Stimulated activated CD4-positive, alpha-beta T cell treated with anti-CD3 and anti-CD28 coated beads, TNF-alpha, amount 100 ng/mL, for 24 hours (primary cell): ENCODE results near the gene ZNF784.

Experiments used
- DNase-seq, 3 experiments: peaks; one replicate each; pipeline ENCODE4 v3.0.0-alpha.2; 2020; ENCODE audit warnings: low read depth in 3 of 3

The ZNF784 gene

GRCh38 chr19:55603581-55604292, 20.6 kb downstream of the ZNF784 start:
- no peak for DNase-seq

- no peak for DNase-seq
Measured at GRCh38 chr19:55603115-55603514, 21.3 kb downstream of the ZNF784 start.

DNA sequence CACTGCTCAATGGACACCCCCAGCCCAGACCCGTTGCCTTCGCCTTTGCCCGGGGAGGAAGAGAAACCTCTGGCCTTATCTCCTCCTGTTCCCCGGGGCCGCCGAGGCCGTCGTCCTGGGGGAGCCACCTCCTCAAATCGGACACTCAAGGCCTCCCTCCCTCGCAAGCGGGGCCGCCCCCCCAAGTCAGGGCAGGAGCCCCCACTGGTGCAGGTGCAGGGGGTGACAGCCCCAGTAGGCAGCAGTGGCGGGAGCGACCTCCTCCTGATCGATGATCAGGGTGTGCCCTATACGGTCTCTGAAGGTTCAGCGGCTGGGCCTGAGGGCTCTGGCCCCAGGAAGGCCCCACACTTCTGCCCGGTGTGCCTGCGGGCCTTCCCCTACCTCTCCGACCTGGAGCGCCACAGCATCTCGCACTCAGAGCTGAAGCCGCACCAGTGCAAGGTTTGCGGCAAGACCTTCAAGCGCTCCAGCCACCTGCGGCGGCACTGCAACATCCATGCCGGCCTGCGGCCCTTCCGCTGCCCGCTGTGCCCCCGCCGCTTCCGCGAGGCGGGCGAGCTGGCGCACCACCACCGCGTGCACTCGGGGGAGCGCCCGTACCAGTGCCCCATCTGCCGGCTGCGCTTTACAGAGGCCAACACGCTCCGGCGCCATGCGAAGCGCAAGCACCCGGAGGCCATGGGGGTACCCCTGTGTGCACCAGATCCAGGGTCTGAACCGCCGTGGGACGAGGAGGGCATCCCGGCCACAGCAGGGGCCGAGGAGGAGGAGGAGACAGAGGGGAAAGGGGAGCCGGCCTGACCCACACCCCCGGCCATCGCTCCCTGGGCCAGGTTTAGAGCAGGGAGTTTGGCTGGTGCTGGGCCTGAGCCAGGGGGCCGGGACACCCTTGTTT, 22.0 kb downstream of the ZNF784 start:
- DNase-seq, result no peak

DNA sequence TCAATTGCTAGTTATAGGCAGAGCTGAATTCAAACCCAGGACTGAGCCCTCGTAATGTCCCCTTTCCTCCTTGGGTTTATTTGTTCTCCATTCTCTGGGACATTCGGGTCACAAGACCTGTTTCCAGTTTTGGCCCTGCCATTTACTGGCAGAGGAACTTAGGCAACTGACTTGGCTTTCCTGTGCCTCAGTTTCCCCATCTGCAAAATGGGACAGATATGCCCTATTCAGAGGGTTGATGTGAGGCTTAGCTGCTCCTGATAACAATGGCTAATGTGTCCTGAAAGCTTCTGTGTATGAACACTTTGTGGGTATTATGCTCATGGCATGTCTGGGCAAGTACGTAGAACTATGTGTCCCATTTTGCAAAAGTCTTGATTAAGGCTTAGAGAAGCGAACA, 23.3 kb downstream of the ZNF784 start:
- no peak for DNase-seq

DNA sequence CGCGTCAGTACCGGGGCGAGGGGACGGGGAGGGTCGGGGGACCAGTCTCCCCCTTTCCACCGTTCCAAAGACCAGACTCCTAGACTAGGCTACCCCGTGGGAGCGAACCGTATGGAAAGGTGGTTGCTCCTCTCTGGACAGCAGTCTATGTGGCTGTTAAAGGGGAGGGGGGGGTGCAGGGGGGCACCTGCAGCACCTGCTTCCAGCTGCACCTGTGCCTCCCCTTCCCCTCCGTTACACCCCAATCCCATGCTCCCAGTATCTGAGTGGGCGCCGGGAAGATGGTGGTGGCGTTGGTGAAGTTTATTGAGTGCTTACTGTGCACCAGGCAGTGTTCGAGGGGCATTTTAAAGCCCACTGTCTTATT, 23.7 kb downstream of the ZNF784 start:
- DNase-seq, result no peak

DNA sequence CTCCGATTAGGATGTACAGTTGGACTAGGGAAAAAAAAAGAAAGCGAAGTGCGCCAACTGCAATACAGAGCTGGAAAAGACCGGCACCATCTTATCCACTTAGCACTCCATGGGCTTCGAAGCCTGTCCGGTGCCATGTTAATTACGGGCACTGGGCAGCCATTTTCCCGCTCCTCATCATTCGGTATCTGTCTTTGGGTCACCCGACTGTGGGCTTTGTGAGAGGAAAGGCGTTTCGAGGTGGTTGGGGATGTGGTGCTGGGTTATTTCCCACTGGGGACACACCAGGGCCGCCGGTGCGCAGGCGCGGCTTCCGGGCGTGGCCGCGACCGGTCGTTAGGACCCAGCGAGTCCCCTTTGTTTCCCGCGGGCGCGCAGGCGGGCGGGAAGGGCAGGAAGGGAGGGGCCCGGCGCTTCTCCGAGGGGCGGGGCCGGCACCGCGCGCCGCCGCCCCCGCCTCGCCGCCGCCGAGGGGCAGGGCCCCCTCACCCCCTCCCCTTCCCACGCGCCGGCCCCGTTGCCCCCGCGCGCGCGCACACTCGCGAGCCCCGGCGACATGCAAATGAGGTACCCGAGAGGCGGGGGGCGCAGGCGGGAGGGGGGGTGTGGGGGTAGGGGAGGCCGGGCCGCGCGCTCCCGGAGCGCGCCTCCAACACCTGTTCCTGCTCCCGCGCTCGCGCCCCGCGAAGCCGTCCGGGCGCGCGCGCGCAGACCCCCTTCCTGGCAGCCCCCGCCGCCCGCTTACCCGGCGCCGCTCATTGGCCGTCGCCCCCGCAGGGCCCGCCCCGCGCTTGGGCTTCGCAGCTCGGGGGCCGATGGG, 24.3 kb downstream of the ZNF784 start, which contains the start of gene ZNF524:
ZNF524 (plus strand) TSS at position 447 of the 820 bp plus-strand sequence. CDS start 1,825 bp downstream, outside the sequence.
- peak; percentile 65 to 79 (median 72) for DNase-seq

- DNase-seq, result peak; percentile 95 to 96 (median 96)
Measured at GRCh38 chr19:55599468-55599841, 24.9 kb downstream of the ZNF784 start, which contains the start of gene FIZ1. Gene FIZ1, minus strand, starts transcription at chr19:55599517. Its CDS starts 1,652 bp downstream, at chr19:55597865.

DNA sequence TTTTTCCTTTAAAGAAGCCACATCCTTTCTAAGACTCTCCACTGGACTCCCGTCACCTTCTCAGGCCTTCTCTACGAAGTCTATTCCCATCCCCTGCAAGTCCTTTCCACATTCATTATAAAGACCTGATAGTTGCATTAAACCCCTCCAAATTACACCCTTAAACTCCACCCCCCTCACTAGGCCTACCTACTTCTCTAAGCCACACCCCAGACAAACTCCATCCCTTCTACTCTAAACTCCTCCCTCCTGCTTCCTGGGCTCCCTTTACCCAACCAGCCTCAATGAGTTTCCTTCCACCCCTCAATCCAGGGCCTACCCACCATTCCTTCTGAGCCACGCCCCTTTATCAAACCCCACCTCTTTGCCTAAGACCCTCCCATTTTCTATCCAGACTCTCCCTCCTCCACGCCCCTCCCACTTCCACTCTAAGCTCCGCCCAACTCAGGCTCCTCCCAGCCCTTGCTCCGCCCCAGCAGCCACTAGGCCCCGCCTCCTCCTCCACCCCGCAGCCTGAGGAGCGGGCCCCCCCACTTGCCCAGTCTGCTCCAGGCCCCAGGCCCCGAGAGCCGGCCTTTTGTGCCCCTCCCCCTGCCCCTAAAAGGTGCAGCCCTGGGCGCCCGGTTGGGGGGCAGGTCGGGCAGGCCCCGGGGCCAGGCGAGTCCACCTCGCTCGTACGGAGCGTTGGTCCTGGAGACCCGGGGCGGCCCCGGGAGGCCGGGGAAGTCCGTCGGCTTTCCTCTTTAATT, 25.5 kb downstream of the ZNF784 start:
- peak; percentile 87 to 90 (median 88) for DNase-seq

- no peak for DNase-seq
Measured at GRCh38 chr19:55598034-55598433, 26.3 kb downstream of the ZNF784 start.

GRCh38 chr19:55597501-55597921, 26.9 kb downstream of the ZNF784 start:
- DNase-seq, result no peak

- no peak for DNase-seq
Measured at GRCh38 chr19:55596304-55596703, 28.1 kb downstream of the ZNF784 start.

GRCh38 chr19:55594996-55595545, 29.3 kb downstream of the ZNF784 start:
- no peak for DNase-seq

- no peak for DNase-seq
Measured at GRCh38 chr19:55593096-55593772, 31.1 kb downstream of the ZNF784 start.

DNA sequence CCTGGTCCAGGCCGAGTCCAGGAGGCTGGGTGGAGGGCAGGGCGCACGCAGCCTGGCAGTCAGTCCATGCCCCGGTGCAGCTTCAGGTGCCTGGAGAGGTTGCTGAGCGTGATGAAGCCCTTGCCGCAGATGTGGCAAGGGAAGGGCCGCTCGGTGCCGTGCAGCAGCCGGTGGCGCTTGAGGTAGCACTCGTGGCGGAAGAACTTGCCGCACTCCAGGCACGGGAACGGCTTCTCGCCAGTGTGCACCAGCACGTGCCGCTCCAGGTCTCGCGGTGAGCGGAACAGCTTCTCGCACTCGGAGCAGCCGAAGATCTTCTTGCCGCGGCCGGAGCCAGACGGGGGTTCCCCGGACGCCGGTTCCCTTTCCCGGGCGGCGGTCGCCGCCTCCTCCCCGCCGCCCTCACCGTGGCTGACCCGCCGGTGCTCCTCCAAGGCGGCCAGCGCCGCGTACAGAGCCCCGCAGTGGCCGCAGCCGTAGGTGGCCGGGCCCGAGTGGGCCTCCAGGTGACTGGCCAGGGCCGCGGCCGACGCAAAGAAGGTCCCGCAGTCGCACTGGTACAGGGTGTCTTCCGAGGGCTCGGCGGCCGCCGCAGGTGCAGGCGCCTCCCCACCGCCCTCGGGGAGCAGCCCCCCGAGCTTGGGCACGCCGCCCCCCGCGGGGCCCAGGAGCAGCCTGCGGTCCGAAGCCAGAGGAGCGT, 31.8 kb downstream of the ZNF784 start:
- no peak for DNase-seq

GRCh38 chr19:55591555-55591954, 32.8 kb downstream of the ZNF784 start:
- no peak for DNase-seq

DNA sequence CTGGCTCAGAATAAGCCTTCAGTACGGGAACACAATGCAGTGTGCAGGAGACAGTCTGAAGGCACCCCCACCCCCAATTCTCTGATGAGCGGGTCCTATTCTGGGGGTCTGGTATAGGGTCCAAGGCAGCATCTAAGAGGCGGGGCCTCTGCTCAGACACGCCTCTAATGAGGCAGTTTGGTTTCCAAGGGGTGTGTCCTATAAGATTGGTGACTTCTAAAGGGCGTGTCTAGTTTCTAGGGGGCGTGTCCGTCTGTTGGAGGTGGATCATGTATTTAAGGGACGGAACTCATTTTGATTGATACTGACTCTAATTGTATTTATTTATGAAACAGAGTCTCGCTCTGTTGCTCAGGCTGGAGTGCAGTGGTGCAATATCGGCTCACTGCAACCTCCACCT, 33.7 kb downstream of the ZNF784 start:
- peak in 1 of 3 experiments; percentile 16 for DNase-seq

DNA sequence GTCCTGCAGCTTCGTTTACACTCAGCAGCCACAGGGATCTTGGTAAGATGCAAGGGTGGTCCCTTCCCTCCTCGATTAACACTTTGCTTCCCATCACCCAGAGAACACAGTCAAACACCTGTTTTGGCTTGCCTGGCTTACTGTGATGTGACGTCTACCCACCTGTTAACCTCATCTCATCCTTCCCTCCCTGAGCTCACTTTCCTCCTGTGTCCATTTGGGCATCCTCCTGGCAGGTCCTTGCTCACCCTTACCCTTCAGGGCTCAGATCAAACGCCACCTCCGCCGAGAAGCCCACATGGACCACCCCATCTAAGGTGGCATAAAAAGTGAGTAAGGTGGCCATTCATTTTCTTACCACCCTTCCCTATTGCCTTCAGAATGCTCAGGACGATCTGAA, 34.3 kb downstream of the ZNF784 start:
- no peak for DNase-seq

GRCh38 chr19:55588738-55589137, 35.6 kb downstream of the ZNF784 start:
- DNase-seq, result no peak

- peak; percentile 86 to 94 (median 88) for DNase-seq
Measured at GRCh38 chr19:55586976-55587668, 37.2 kb downstream of the ZNF784 start.
